GM23248 (cell line): ENCODE data around the gene BUB1B.

Experiments
- EZH2 ChIP-seq: fragments of 200-600 bp; sonication (generic); IDR thresholded peaks from 2 replicates; pipeline ENCODE4 v1.6.1; 2018; ENCODE audit warnings: antibody characterized with exemption, mild to moderate bottlenecking; ENCODE audit not compliant: insufficient read depth, poor library complexity, severe bottlenecking
- EZH2phosphoT487 ChIP-seq: fragments of 200-600 bp; sonication (generic); IDR thresholded peaks from 2 replicates; pipeline ENCODE4 v1.6.1; 2018; ENCODE audit warnings: antibody characterized with exemption, moderate library complexity, mild to moderate bottlenecking, low read depth; ENCODE audit not compliant: insufficient read depth

- no peak for TF ChIP-seq EZH2phosphoT487
- no peak for TF ChIP-seq EZH2
Measured at GRCh38 chr15:40162552-40162951, 1.7 kb downstream of the BUB1B start.
